ENCODE measurements around the gene MAT1A. TPM values are rescaled to one million over a fixed set of nuclear protein-coding genes. Genes with fewer than 3 reads are reported as not detected.
"Not testable (repeated sequence)": the region's sequence is repeated elsewhere in the genome, so short reads cannot be mapped to it uniquely, and the experiment has no call there.

Gene MAT1A
- total RNA-seq, 2 donors from 2014 or later: 0.10 to 0.21 TPM

GRCh38 chr10:80268938-80269588 is 20.4 kb downstream of the MAT1A start:
- ATAC-seq: no peak
- no peak for DNase-seq
- intact Hi-C loops (cut with DNase I): no loop called here

GRCh38 chr10:80268266-80268665 is 21.2 kb downstream of the MAT1A start:
- DNase-seq (no peak), ATAC-seq (no peak)
- intact Hi-C loops (cut with DNase I): no loop called here

- no peak for ATAC-seq
- intact Hi-C loops (cut with DNase I): no loop called here
- no peak for DNase-seq
These were observed 23.0 kb downstream of the MAT1A start for GRCh38 chr10:80266513-80266863.

- DNase-seq: no peak
- intact Hi-C loops (cut with DNase I): no loop called here
- ATAC-seq: peak; percentile 57
These were observed 23.5 kb downstream of the MAT1A start for GRCh38 chr10:80265740-80266512.

GRCh38 chr10:80264081-80265056 is 25.1 kb downstream of the MAT1A start:
- DNase-seq (no peak), ATAC-seq (no peak)
- intact Hi-C loops (cut with DNase I): no loop called here

GRCh38 chr10:80261316-80262030 is 28.0 kb downstream of the MAT1A start:
- ATAC-seq (no peak), DNase-seq (no peak)
- intact Hi-C loops (cut with DNase I): no loop called here

GRCh38 chr10:80260295-80261243 is 28.9 kb downstream of the MAT1A start:
- intact Hi-C loops (cut with DNase I): no loop called here
- ATAC-seq: peak; percentile 34 to 39

GRCh38 chr10:80259405-80259871 is 30.0 kb downstream of the MAT1A start:
- intact Hi-C loops (cut with DNase I): no loop called here
- ATAC-seq (no peak), DNase-seq (no peak)

More at GRCh38 chr10:80260295-80261243, 28.9 kb downstream of the MAT1A start:
- no peak for DNase-seq

GRCh38 chr10:80256798-80257197 is 32.7 kb downstream of the MAT1A start:
- ATAC-seq; DNase-seq; intact Hi-C loops (cut with DNase I): not testable (repeated sequence)

- ATAC-seq; intact Hi-C loops (cut with DNase I); DNase-seq: not testable (repeated sequence)
These were observed 34.7 kb downstream of the MAT1A start for GRCh38 chr10:80254726-80255125.

- intact Hi-C loops (cut with DNase I); DNase-seq: not testable (repeated sequence)
- ATAC-seq: peak; percentile 33 to 54
These were observed 35.5 kb downstream of the MAT1A start for GRCh38 chr10:80253963-80254271.

- DNase-seq (no peak), ATAC-seq (no peak)
- intact Hi-C loops (cut with DNase I): no loop called here
These were observed 36.0 kb downstream of the MAT1A start for GRCh38 chr10:80253266-80253962.

GRCh38 chr10:80252296-80252887 is 37.1 kb downstream of the MAT1A start:
- DNase-seq (no peak), ATAC-seq (no peak)
- intact Hi-C loops (cut with DNase I): no loop called here

GRCh38 chr10:80251703-80252280 is 37.7 kb downstream of the MAT1A start:
- ATAC-seq; intact Hi-C loops (cut with DNase I); DNase-seq: not testable (repeated sequence)

- DNase-seq; intact Hi-C loops (cut with DNase I): not testable (repeated sequence)
- ATAC-seq: peak; percentile 60 to 69
These were observed 39.1 kb downstream of the MAT1A start for GRCh38 chr10:80250399-80250798.

GRCh38 chr10:80249906-80250305 is 39.6 kb downstream of the MAT1A start:
- intact Hi-C loops (cut with DNase I): not testable (repeated sequence)
- peak in 1 of 2 donors; percentile 47 for ATAC-seq

More at GRCh38 chr10:80249906-80250305, 39.6 kb downstream of the MAT1A start:
- not testable (repeated sequence) for DNase-seq

Measured in left cardiac atrium (tissue), 4 donors.